H9 (cell line): ENCODE results near the gene PHYH. TPM values are rescaled to one million over a fixed set of nuclear protein-coding genes. Genes with fewer than 3 reads are reported as not detected.

Source experiments
- DNase-seq: peaks from one replicate; pipeline ENCODE4 v3.0.0-alpha.2; 2017
- H2AFZ ChIP-seq: one replicate; pipeline ENCODE4 v1.6.1; 2013; ENCODE audit warnings: mild to moderate bottlenecking, low read length, control low read depth, moderate library complexity
- H2AK5ac ChIP-seq: 2 replicates; pipeline ENCODE4 v1.6.1; 2013; ENCODE audit warnings: low read length, control low read depth, mixed read lengths; ENCODE audit not compliant: insufficient read length
- H2BK120ac ChIP-seq: one replicate; pipeline ENCODE4 v1.6.1; 2013; ENCODE audit warnings: low read depth, mild to moderate bottlenecking, low read length, control low read depth, inconsistent platforms; ENCODE audit not compliant: poor library complexity, severe bottlenecking
- H2BK12ac ChIP-seq: 2 replicates; pipeline ENCODE4 v1.6.1; 2013; ENCODE audit warnings: low read length, control low read depth, mixed read lengths, low read depth; ENCODE audit not compliant: insufficient read length
- H2BK15ac ChIP-seq: 2 replicates; pipeline ENCODE4 v1.6.1; 2013; ENCODE audit warnings: low read depth, low read length, control low read depth
- H2BK20ac ChIP-seq: one replicate; pipeline ENCODE4 v1.6.1; 2013; ENCODE audit warnings: low read depth, mild to moderate bottlenecking, low read length, control low read depth, inconsistent platforms; ENCODE audit not compliant: poor library complexity, severe bottlenecking
- H2BK5ac ChIP-seq: 2 replicates; pipeline ENCODE4 v1.6.1; 2013; ENCODE audit warnings: low read length, control low read depth, mixed read lengths; ENCODE audit not compliant: insufficient read length
- H3K14ac ChIP-seq: 2 replicates; pipeline ENCODE4 v1.6.1; 2013; ENCODE audit warnings: low read length, control low read depth; ENCODE audit not compliant: insufficient read depth
- H3K18ac ChIP-seq: 2 replicates; pipeline ENCODE4 v1.6.1; 2013; ENCODE audit warnings: low read depth, mild to moderate bottlenecking, mixed read lengths, low read length, control low read depth; ENCODE audit not compliant: insufficient read length
- H3K23ac ChIP-seq: 2 replicates; pipeline ENCODE4 v1.6.1; 2013; ENCODE audit warnings: low read length, control low read depth, mixed read lengths, low read depth; ENCODE audit not compliant: insufficient read length
- H3K23me2 ChIP-seq: 2 replicates; pipeline ENCODE4 v1.6.1; 2013; ENCODE audit warnings: low read depth, mild to moderate bottlenecking, mixed read lengths, low read length, control low read depth; ENCODE audit not compliant: insufficient read length, poor library complexity, severe bottlenecking
- H3K27ac ChIP-seq: 2 replicates; pipeline ENCODE4 v1.5.1; 2013; ENCODE audit warnings: low read length, control low read depth, mixed read lengths, low read depth; ENCODE audit not compliant: insufficient read length
- H3K27me3 ChIP-seq: 2 replicates; pipeline ENCODE4 v1.6.1; 2013; ENCODE audit warnings: low read length, control low read depth, inconsistent platforms; ENCODE audit not compliant: insufficient read depth
- H3K4ac ChIP-seq: 2 replicates; pipeline ENCODE4 v1.6.1; 2013; ENCODE audit warnings: low read depth, mild to moderate bottlenecking, control low read depth, inconsistent platforms, low read length, moderate library complexity
- H3K4me1 ChIP-seq: 2 replicates; pipeline ENCODE4 v1.6.1; 2013; ENCODE audit warnings: low read length, control low read depth, inconsistent platforms; ENCODE audit not compliant: insufficient read depth
- H3K4me2 ChIP-seq: 2 replicates; pipeline ENCODE4 v1.6.1; 2013; ENCODE audit warnings: low read length, control low read depth, mixed read lengths; ENCODE audit not compliant: insufficient read length, insufficient read depth
- H3K56ac ChIP-seq: 2 replicates; pipeline ENCODE4 v1.6.1; 2013; ENCODE audit warnings: low read depth, mild to moderate bottlenecking, mixed read lengths, low read length, control low read depth; ENCODE audit not compliant: insufficient read length
- H3K79me1 ChIP-seq: 2 replicates; pipeline ENCODE4 v1.6.1; 2013; ENCODE audit warnings: low read depth, mild to moderate bottlenecking, moderate library complexity, low read length, control low read depth, inconsistent platforms; ENCODE audit not compliant: insufficient read depth, poor library complexity, severe bottlenecking
- H3K79me2 ChIP-seq: 2 replicates; pipeline ENCODE4 v1.6.1; 2013; ENCODE audit warnings: low read length, control low read depth, inconsistent platforms; ENCODE audit not compliant: insufficient read depth
- H3K9ac ChIP-seq: 2 replicates; pipeline ENCODE4 v1.6.1; 2013; ENCODE audit warnings: low read length, control low read depth, mixed read lengths; ENCODE audit not compliant: insufficient read length; ENCODE audit errors: extremely low read depth
- H3K9me3 ChIP-seq: one replicate; pipeline ENCODE4 v1.6.1; 2013; ENCODE audit warnings: low read depth, low read length, inconsistent platforms; ENCODE audit not compliant: control insufficient read depth
- H3T11ph ChIP-seq: one replicate; pipeline ENCODE4 v1.6.1; 2013; ENCODE audit warnings: mild to moderate bottlenecking, low read length, control low read depth, inconsistent platforms
- H4K20me1 ChIP-seq: one replicate; pipeline ENCODE4 v1.6.1; 2013; ENCODE audit not compliant: control insufficient read depth, insufficient read length, insufficient read depth
- H4K5ac ChIP-seq: 2 replicates; pipeline ENCODE4 v1.6.1; 2013; ENCODE audit warnings: low read depth, mild to moderate bottlenecking, mixed read lengths, low read length, control low read depth; ENCODE audit not compliant: insufficient read length
- H4K8ac ChIP-seq: replicated peaks from 2 replicates; pipeline ENCODE4 v1.6.1; 2013; ENCODE audit warnings: low read length, control low read depth, mixed read lengths, low read depth; ENCODE audit not compliant: insufficient read length
- H4K91ac ChIP-seq: 2 replicates; pipeline ENCODE4 v1.6.1; 2013; ENCODE audit warnings: low read depth, mild to moderate bottlenecking, moderate library complexity, mixed read lengths, low read length, control low read depth; ENCODE audit not compliant: insufficient read length
- H3K27ac Mint-ChIP-seq, 3 experiments: 2 replicates in 2 of 3; 3 replicates in 1 of 3; pipeline ENCODE4 v1.8.0; 2020 to 2021; ENCODE audit warnings: mixed read lengths in 3 of 3, mild to moderate bottlenecking in 1 of 3, moderate library complexity in 1 of 3
- H3K27me3 Mint-ChIP-seq: 2 replicates; pipeline ENCODE4 v1.8.0; 2021; ENCODE audit warnings: low read depth, mild to moderate bottlenecking, moderate library complexity, mixed read lengths
- H3K36me3 Mint-ChIP-seq, 3 experiments: 2 replicates in 2 of 3; 3 replicates in 1 of 3; pipeline ENCODE4 v1.8.0; 2020 to 2021; ENCODE audit warnings: low read depth in 3 of 3, mixed read lengths in 3 of 3; ENCODE audit not compliant: insufficient read depth in 1 of 3
- H3K4me1 Mint-ChIP-seq, 2 experiments: 2 replicates each; pipeline ENCODE4 v1.8.0; 2020; ENCODE audit warnings: mixed read lengths in 2 of 2
- H3K4me3 Mint-ChIP-seq, 2 experiments: 2 replicates in 1 of 2; 3 replicates in 1 of 2; pipeline ENCODE4 v1.8.0; 2020 to 2021; ENCODE audit warnings: mild to moderate bottlenecking in 2 of 2, mixed read lengths in 2 of 2, moderate library complexity in 1 of 2
- H3K9me3 Mint-ChIP-seq, 2 experiments: 2 replicates in 1 of 2; 3 replicates in 1 of 2; pipeline ENCODE4 v1.8.0; 2020; ENCODE audit warnings: mild to moderate bottlenecking in 2 of 2, mixed read lengths in 2 of 2, moderate library complexity in 1 of 2
- WGBS: extraction: QIAGEN DNeasy Blood & Tissue Kit; methylation state at CpG from one replicate; pipeline ENCODE4 v1.1.7; 2013; ENCODE audit warnings: missing lambda C conversion rate, low lambda C conversion rate, mixed read lengths; ENCODE audit not compliant: insufficient read length; ENCODE audit errors: extremely low coverage; 5-methylcytosine and 5-hydroxymethylcytosine counted together
- total RNA-seq: library from RNA; stranded (reverse); gene quantifications from 2 replicates; pipeline ENCODE4 v1.2.1, GENCODE V29; 2021
- TF ChIP-seq, protein P1 (sequence below): fragments of 200-600 bp; sonication (generic); conservative IDR thresholded peaks from 3 replicates; pipeline ENCODE4 v1.8.0; 2021; ENCODE audit warnings: antibody characterized with exemption, mild to moderate bottlenecking

The PHYH gene
- total RNA-seq, 1 experiment from 2014 or later, result 21.5 TPM

DNA sequence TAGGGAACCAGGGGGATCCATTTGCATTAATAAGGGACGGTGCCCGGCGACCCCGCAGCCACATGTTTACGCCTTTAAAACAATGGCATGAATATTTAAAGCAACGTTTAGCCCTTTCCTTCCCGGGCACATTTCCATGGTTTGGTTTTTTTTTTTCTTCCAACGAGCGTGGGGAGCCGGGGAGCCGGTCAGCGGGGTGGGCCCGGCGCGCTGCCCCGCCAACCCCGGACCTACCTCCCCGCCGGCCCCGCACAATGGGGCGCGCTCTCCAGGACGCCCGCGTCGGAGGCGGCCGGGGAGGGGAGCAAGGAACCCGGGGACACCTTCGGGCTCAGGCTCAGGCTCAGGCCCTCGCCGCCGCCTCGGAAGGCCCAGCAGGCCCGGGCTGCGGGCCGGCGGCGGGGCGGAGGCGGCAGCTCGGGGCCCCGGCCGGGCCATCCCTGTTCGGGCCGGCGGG, 47.2 kb upstream of the PHYH start:
- Histone ChIP-seq H2BK12ac (no peak overlapping the region), H4K91ac (no peak overlapping the region), H4K8ac (no peak overlapping the region), H3K9me3 (no peaks in the 10 kb centered on the region), H4K20me1 (no peaks in the 10 kb centered on the region), H2BK20ac (no peak overlapping the region), H3K56ac (no peak overlapping the region), H3K14ac (peak overlapping the region; percentile 95), H2AK5ac (no peak overlapping the region), H3K23me2 (peaks cover 23% of the 10 kb centered on the region), H2BK5ac (no peak overlapping the region), H3K4me1 (peaks cover 4% of the 10 kb centered on the region; the same call in 1 of the 2 replicates), H4K5ac (no peak overlapping the region), H3K18ac (peak overlapping the region; percentile 92), H2BK120ac (peak overlapping the region; percentile 50), H3K27ac (peak overlapping the region; percentile 81), H3K27me3 (no peaks in the 10 kb centered on the region), H3K79me2 (peaks cover 48% of the 10 kb centered on the region), H2BK15ac (no peak overlapping the region), H3T11ph (peak overlapping the region; percentile 68), H3K9ac (peak overlapping the region; percentile 75), H3K4ac (peak overlapping the region; percentile 52; the same call in 1 of the 2 replicates), H3K23ac (no peak overlapping the region), H3K79me1 (no peaks in the 10 kb centered on the region), H2AFZ (no peak overlapping the region), H3K4me2 (peak overlapping the region; percentile 85)
- Mint-ChIP-seq H3K9me3 (no peaks in the 10 kb centered on the region; a peak in 2 of 5 replicates), H3K4me1 (peaks cover 62 to 63% of the 10 kb centered on the region in 2 experiments), H3K27ac (peak overlapping the region; percentile 84 to 99 (median 98)), H3K27me3 (no peaks in the 10 kb centered on the region), H3K36me3 (peaks cover 24 to 46% (median 31%) of the 10 kb centered on the region in 3 experiments), H3K4me3 (peak overlapping the region; percentile 77 to 90)
- no CpG with 5 or more reads among the region's 47 CpGs for WGBS
- DNase-seq, result no peak
- TF ChIP-seq, protein P1, sequence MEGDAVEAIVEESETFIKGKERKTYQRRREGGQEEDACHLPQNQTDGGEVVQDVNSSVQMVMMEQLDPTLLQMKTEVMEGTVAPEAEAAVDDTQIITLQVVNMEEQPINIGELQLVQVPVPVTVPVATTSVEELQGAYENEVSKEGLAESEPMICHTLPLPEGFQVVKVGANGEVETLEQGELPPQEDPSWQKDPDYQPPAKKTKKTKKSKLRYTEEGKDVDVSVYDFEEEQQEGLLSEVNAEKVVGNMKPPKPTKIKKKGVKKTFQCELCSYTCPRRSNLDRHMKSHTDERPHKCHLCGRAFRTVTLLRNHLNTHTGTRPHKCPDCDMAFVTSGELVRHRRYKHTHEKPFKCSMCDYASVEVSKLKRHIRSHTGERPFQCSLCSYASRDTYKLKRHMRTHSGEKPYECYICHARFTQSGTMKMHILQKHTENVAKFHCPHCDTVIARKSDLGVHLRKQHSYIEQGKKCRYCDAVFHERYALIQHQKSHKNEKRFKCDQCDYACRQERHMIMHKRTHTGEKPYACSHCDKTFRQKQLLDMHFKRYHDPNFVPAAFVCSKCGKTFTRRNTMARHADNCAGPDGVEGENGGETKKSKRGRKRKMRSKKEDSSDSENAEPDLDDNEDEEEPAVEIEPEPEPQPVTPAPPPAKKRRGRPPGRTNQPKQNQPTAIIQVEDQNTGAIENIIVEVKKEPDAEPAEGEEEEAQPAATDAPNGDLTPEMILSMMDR, result no peak
